Muscle layer of duodenum (tissue), 2 donors: Measurements from ENCODE around the gene TMEM231.
"Not testable (repeated sequence)": the region's sequence is repeated elsewhere in the genome, so short reads cannot be mapped to it uniquely, and the experiment has no call there.

Experiments
- H3K27ac ChIP-seq: one replicate; pipeline ENCODE4 v1.7.0; 2013; ENCODE audit warnings: mild to moderate bottlenecking, low read length
- H3K27me3 ChIP-seq: one replicate; pipeline ENCODE4 v1.7.0; 2013; ENCODE audit warnings: low read depth, mild to moderate bottlenecking, control low read depth, low read length
- H3K36me3 ChIP-seq, 2 donors: one replicate each; pipeline ENCODE4 v1.7.0; 2013; ENCODE audit warnings: low read length in 2 of 2, control low read depth in 1 of 2, mild to moderate bottlenecking in 1 of 2; ENCODE audit not compliant: insufficient read depth in 2 of 2, control insufficient read depth in 1 of 2
- H3K4me1 ChIP-seq, 2 donors: one replicate each; pipeline ENCODE4 v1.7.0; 2013; ENCODE audit warnings: low read length in 2 of 2, mild to moderate bottlenecking in 2 of 2, control low read depth in 1 of 2, moderate library complexity in 1 of 2; ENCODE audit not compliant: insufficient read depth in 2 of 2, control insufficient read depth in 1 of 2
- H3K4me3 ChIP-seq, 2 donors: one replicate each; pipeline ENCODE4 v1.7.0; 2013; ENCODE audit warnings: low read length in 2 of 2, low read depth in 1 of 2, mild to moderate bottlenecking in 1 of 2
- H3K9me3 ChIP-seq, 2 donors: one replicate each; pipeline ENCODE4 v1.7.0; 2013; ENCODE audit warnings: low read length in 2 of 2, control low read depth in 1 of 2, mild to moderate bottlenecking in 1 of 2; ENCODE audit not compliant: control insufficient read depth in 1 of 2
- donor health status: healthy.

Gene TMEM231

DNA sequence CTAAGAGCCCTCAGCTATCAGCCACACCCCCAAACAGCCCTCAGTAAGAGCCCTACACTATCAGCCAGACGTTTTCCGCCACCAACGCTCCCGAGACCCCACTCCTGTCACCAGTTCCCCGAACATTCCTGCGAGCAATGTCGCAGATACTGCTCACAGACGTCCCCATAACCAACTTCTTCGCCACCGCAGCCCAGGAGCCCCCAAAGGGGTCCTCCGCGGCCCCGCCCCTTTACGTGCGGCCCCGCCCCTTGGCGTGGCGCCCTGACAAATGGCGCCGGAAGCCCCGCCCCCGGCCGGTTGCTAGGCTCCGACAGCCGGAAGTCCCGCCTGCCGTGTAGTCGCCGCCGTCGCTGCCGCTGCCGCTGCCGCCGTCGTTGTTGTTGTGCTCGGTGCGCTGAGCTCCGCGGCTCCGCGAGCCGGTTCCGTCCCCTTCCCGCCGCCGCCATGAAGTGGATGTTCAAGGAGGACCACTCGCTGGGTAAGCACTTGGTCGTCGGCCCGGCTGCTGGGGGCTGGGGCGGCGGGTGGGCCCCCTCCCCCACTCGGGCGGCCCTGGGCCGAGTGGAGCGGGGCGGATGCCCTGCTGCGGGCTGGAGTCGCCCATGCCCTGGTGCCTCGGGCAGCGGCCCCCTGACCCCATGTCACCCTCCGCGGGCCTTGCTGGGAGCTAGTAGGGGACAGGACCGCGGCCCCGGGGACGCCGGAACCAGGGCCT, 10.1 kb upstream of the TMEM231 start, which contains the start of gene GABARAPL2:
GABARAPL2 (plus strand) TSS at position 340 of the 718 bp plus-strand sequence; CDS start at position 448, 108 bp downstream.
- Histone ChIP-seq H3K9me3 (no peaks in the 10 kb centered on the region), H3K27ac (peak within 1 kb of the TSS; percentile 72), H3K4me1 (peaks cover 9 to 46% of the 10 kb centered on the region in 2 donors), H3K36me3 (peaks cover 24 to 30% of the 10 kb centered on the region in 2 donors), H3K27me3 (no peaks in the 10 kb centered on the region), H3K4me3 (peak within 1 kb of the TSS; percentile 93 to 99)

GRCh38 chr16:75565640-75566039, 9.6 kb upstream of the TMEM231 start:
- peak overlapping the region; percentile 72 for H3K27ac ChIP-seq
- H3K9me3 ChIP-seq, result no peaks in the 10 kb centered on the region
- H3K4me1 ChIP-seq, result peaks cover 9 to 43% of the 10 kb centered on the region in 2 donors

GRCh38 chr16:75559564-75560372, 3.7 kb upstream of the TMEM231 start:
- no peaks in the 10 kb centered on the region for H3K27me3 ChIP-seq
- no peak overlapping the region for H3K27ac ChIP-seq
- H3K9me3 ChIP-seq, result no peaks in the 10 kb centered on the region
- no peak overlapping the region for H3K4me3 ChIP-seq
- H3K36me3 ChIP-seq, result no peaks in the 10 kb centered on the region
- peaks cover 0 to 5% of the 10 kb centered on the region in 2 donors for H3K4me1 ChIP-seq

More at GRCh38 chr16:75565640-75566039, 9.6 kb upstream of the TMEM231 start:
- Histone ChIP-seq H3K36me3 (peaks cover 24 to 27% of the 10 kb centered on the region in 2 donors), H3K27me3 (no peaks in the 10 kb centered on the region), H3K4me3 (peak overlapping the region; percentile 93 to 99)

DNA sequence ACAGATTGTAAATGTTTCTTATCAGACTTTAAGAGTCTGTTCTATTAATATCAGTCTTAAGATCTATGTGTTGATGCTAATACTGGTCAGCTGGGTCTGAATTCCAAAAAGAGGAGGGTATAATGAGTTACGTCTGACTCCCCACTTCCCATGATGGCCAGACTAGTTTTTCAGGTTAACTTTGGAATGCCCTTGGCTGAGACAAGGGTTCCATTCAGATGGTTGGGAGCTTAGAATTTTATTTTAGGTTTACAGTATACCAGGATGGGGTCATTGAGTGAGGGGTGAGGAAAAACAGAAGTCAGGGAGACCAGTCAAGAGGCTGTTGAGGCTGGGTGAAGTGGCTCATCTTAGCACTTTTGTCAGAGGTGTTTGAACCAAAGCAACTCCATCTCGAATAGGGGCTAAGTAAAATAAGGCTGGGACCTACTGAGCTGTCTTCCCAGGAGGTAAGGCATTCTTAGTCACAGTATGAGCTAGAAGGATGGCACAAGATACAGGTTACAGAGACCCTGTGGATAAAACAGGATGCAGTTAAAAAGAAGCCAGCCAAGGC, 2.9 kb upstream of the TMEM231 start:
- no peaks in the 10 kb centered on the region for H3K36me3 ChIP-seq
- H3K4me1 ChIP-seq, result peaks cover 0 to 8% of the 10 kb centered on the region in 2 donors
- no peak overlapping the region for H3K4me3 ChIP-seq
- no peaks in the 10 kb centered on the region for H3K27me3 ChIP-seq
- H3K9me3 ChIP-seq, result no peaks in the 10 kb centered on the region
- H3K27ac ChIP-seq, result no peak overlapping the region

- Histone ChIP-seq H3K4me3 (peak overlapping the region; percentile 78 to 95), H3K9me3 (no peaks in the 10 kb centered on the region), H3K27ac (peak overlapping the region; percentile 75), H3K4me1 (peaks cover 0 to 8% of the 10 kb centered on the region in 2 donors), H3K27me3 (no peaks in the 10 kb centered on the region), H3K36me3 (no peaks in the 10 kb centered on the region)
Observed at GRCh38 chr16:75556431-75556950, 439 bp upstream of the TMEM231 start.

DNA sequence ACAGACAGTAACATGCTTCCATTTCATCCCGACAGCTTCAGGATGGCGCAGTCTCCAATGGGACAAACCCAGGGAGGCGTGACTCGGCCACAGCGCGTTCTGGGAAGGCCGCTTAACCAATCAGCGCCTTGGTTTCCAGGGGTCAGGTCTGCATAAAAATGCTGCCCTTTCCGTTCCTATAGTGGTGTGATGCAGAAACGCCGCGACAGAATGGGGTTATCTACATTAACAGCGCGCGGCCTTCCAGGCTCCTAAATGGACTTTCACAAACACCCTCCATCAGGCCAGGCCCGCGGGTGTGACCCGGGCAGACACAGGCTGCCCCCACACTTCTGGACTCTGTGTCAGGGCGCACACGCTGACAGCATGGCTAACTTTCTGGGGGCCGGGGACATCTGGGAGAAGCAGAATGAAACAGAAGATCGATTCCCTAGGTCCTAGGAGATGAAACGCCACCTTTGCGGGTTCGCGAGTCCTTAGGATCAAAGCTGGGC, 792 bp downstream of the TMEM231 start:
- H3K27me3 ChIP-seq, result no peaks in the 10 kb centered on the region
- peak overlapping the region; percentile 78 to 95 for H3K4me3 ChIP-seq
- peak overlapping the region; percentile 72 for H3K27ac ChIP-seq
- no peaks in the 10 kb centered on the region for H3K36me3 ChIP-seq
- H3K4me1 ChIP-seq, result peaks cover 0 to 8% of the 10 kb centered on the region in 2 donors
- H3K9me3 ChIP-seq, result no peaks in the 10 kb centered on the region

GRCh38 chr16:75552951-75553350, 3.1 kb downstream of the TMEM231 start:
- no peak overlapping the region for H3K27ac ChIP-seq
- no peaks in the 10 kb centered on the region for H3K36me3 ChIP-seq
- no peaks in the 10 kb centered on the region for H3K9me3 ChIP-seq
- no peak overlapping the region for H3K4me3 ChIP-seq
- H3K27me3 ChIP-seq, result no peaks in the 10 kb centered on the region
- H3K4me1 ChIP-seq, result peaks cover 0 to 8% of the 10 kb centered on the region in 2 donors

DNA sequence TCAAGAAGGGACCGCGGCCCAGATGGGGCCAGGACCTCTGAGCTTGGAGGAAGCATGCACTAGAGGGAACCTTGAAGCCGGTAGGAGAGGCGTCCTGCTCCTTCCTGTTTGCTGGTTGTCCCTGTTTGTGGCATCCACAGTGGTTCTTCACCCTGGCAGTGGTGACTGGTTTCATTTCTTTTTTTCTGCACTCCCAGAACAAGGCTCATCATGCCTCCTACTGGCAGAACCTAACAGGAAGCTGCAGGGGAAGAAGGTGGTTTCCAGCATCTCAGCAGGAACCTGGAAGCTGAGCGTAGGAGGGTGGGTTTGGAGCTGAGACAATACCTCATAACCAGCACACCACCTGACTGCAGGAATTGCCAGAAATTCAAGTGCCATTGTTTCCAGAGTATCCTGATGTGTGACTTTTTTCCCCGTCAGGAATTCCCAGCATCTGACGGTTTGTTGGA, 5.8 kb downstream of the TMEM231 start:
- Histone ChIP-seq H3K9me3 (no peaks in the 10 kb centered on the region), H3K36me3 (no peaks in the 10 kb centered on the region), H3K27me3 (no peaks in the 10 kb centered on the region), H3K27ac (no peak overlapping the region), H3K4me3 (no peak overlapping the region), H3K4me1 (peaks cover 0 to 5% of the 10 kb centered on the region in 2 donors)

DNA sequence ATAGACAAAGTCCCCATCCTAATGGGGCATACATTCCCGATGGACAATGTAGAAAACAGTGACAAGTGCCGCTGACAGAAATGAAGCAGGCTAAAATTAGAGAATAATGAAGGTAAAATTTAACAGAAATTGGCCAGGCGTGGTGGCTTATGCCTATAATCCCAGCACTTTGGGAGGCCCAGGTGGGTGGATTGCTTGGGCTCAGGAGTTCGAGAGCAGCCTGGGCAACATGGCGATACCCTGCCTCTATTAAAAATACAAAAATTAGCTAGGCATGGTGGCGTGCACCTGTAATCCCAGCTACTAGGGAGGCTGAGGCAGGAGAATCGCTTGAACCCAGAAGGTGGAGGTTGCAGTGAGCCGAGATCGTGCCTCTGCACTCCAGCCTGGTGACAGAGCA, 7.6 kb downstream of the TMEM231 start:
- H3K9me3 ChIP-seq, H3K4me3 ChIP-seq, H3K4me1 ChIP-seq, H3K27ac ChIP-seq, H3K36me3 ChIP-seq, H3K27me3 ChIP-seq: not testable (repeated sequence)

GRCh38 chr16:75546293-75546692, 9.8 kb downstream of the TMEM231 start:
- H3K36me3 ChIP-seq, result peaks cover 3 to 19% of the 10 kb centered on the region in 2 donors
- H3K27me3 ChIP-seq, result no peaks in the 10 kb centered on the region
- H3K27ac ChIP-seq, result no peak overlapping the region
- H3K4me1 ChIP-seq, result no peaks in the 10 kb centered on the region
- H3K9me3 ChIP-seq, result no peaks in the 10 kb centered on the region
- no peak overlapping the region for H3K4me3 ChIP-seq

DNA sequence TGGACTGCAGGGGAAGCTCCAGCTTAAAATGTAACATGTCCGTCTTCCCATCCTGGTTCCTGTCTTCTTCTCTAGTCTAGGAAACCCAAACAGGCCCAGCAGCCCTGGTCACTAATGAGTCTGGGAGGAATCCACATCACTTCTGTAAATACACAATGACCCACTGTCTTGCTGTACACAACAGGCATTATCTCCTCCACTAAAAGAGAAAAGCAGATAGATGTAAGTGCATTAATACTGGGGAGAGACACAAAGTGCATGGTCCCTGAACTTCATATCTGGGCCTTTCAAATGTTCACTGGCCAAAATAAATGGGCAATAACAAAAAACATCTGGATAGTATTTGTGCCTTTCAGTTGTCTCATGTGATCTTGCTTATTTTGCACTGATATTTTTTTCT, 10.2 kb downstream of the TMEM231 start:
- H3K4me1 ChIP-seq, H3K27me3 ChIP-seq, H3K4me3 ChIP-seq, H3K9me3 ChIP-seq, H3K27ac ChIP-seq: not testable (repeated sequence)
- H3K36me3 ChIP-seq, result peaks cover 3 to 19% of the 10 kb centered on the region in 2 donors
